GM18520 (cell line): Measurements from ENCODE around the gene GASK1A.

Experiments
- ATAC-seq: cut with Tn5 transposase; IDR thresholded peaks from one replicate; pipeline ENCODE4 v1.9.1; 2021; ENCODE audit not compliant: unreplicated experiment

The GASK1A gene

GRCh38 chr3:43105596-43106292 is 126.6 kb downstream of the GASK1A start, which contains the start of gene POMGNT2:
Gene POMGNT2, minus strand, starts transcription at chr3:43106079. Its CDS starts 24,648 bp downstream, at chr3:43081431.
- peak; percentile 92 for ATAC-seq

- no peak for ATAC-seq
Measured at GRCh38 chr3:43106293-43106628, 127.2 kb downstream of the GASK1A start.
